ENCODE data around the gene PROK1. TPM values are rescaled to one million over a fixed set of nuclear protein-coding genes. Genes with fewer than 3 reads are reported as not detected.

PROK1 gene
- total RNA-seq, 1 donor from 2014 or later, result 7.4 TPM

- no peak overlapping the region for H3K4me3 ChIP-seq
- no peaks in the 10 kb centered on the region for H3K27me3 ChIP-seq
- no peaks in the 10 kb centered on the region for H3K36me3 ChIP-seq
- no peak for DNase-seq (ENCODE audit: extremely low spot score in 2 of 2)
- intact Hi-C loops (cut with DNase I), result loop anchor here (10.0 kb wide), 1 partner anchor 150 kb away; no protein-coding TSS in a partner anchor
- H3K9me3 ChIP-seq, result no peaks in the 10 kb centered on the region
- peaks cover 12% of the 10 kb centered on the region for H3K4me1 ChIP-seq
- TF ChIP-seq POLR2A (IDR thresholded peaks at IDR 0.05), result no peak
- TF ChIP-seq POLR2AphosphoS5 (IDR thresholded peaks at IDR 0.05; ENCODE audit: insufficient read depth in 1 of 2, low read depth in 1 of 2), result no peak
- no peak for TF ChIP-seq CTCF (IDR thresholded peaks at IDR 0.05)
- no peak overlapping the region for H3K27ac ChIP-seq
These were observed 13.4 kb downstream of the PROK1 start for GRCh38 chr1:110464340-110464739.

- no peaks in the 10 kb centered on the region for H3K27me3 ChIP-seq
- TF ChIP-seq CTCF (IDR thresholded peaks at IDR 0.05) (no peak), POLR2AphosphoS5 (IDR thresholded peaks at IDR 0.05; ENCODE audit: insufficient read depth in 1 of 2, low read depth in 1 of 2) (no peak), POLR2A (IDR thresholded peaks at IDR 0.05) (no peak)
- no peaks in the 10 kb centered on the region for H3K9me3 ChIP-seq
- no peaks in the 10 kb centered on the region for H3K36me3 ChIP-seq
- no peak overlapping the region for H3K4me3 ChIP-seq
- no peak overlapping the region for H3K27ac ChIP-seq
- intact Hi-C loops (cut with DNase I), result loop anchor here (10.0 kb wide), 1 partner anchor 150 kb away; no protein-coding TSS in a partner anchor
- peaks cover 12% of the 10 kb centered on the region for H3K4me1 ChIP-seq
- no peak for DNase-seq (ENCODE audit: extremely low spot score in 2 of 2)
These were observed 14.3 kb downstream of the PROK1 start for GRCh38 chr1:110465038-110465813.

GRCh38 chr1:110465814-110466380, 14.9 kb downstream of the PROK1 start:
- TF ChIP-seq POLR2AphosphoS5 (IDR thresholded peaks at IDR 0.05; ENCODE audit: insufficient read depth in 1 of 2, low read depth in 1 of 2) (no peak), CTCF (IDR thresholded peaks at IDR 0.05) (no peak)
- H3K4me1 ChIP-seq, result peaks cover 12% of the 10 kb centered on the region
- no peak overlapping the region for H3K4me3 ChIP-seq
- H3K27ac ChIP-seq, result no peak overlapping the region
- no peak for DNase-seq (ENCODE audit: extremely low spot score in 2 of 2)
- intact Hi-C loops (cut with DNase I), result loop anchor here (10.0 kb wide), 1 partner anchor 151 kb away; no protein-coding TSS in a partner anchor
- no peaks in the 10 kb centered on the region for H3K36me3 ChIP-seq
- H3K9me3 ChIP-seq, result no peaks in the 10 kb centered on the region
- no peaks in the 10 kb centered on the region for H3K27me3 ChIP-seq

- no peaks in the 10 kb centered on the region for H3K36me3 ChIP-seq
- intact Hi-C loops (cut with DNase I), result loop anchor here (10.0 kb wide), 1 partner anchor 152 kb away; no protein-coding TSS in a partner anchor
- no peaks in the 10 kb centered on the region for H3K9me3 ChIP-seq
- no peak for DNase-seq (ENCODE audit: extremely low spot score in 2 of 2)
- TF ChIP-seq POLR2AphosphoS5 (IDR thresholded peaks at IDR 0.05; ENCODE audit: insufficient read depth in 1 of 2, low read depth in 1 of 2), result no peak
- TF ChIP-seq POLR2A (IDR thresholded peaks at IDR 0.05), result no peak
- no peak for TF ChIP-seq CTCF (IDR thresholded peaks at IDR 0.05)
- H3K4me3 ChIP-seq, result no peak overlapping the region
- peaks cover 12% of the 10 kb centered on the region for H3K4me1 ChIP-seq
- H3K27me3 ChIP-seq, result no peaks in the 10 kb centered on the region
- no peak overlapping the region for H3K27ac ChIP-seq
These were observed 15.8 kb downstream of the PROK1 start for GRCh38 chr1:110466646-110467280.
